Kasumi-1 (cell line): ENCODE results near the gene JAZF1.
"Not testable (repeated sequence)": the region's sequence is repeated elsewhere in the genome, so short reads cannot be mapped to it uniquely, and the experiment has no call there.

Experiments used
- DNase-seq, 2 experiments: peaks; one replicate each; lab custom pipeline; 2025; lab: John Stamatoyannopoulos, UW

The JAZF1 gene

DNA sequence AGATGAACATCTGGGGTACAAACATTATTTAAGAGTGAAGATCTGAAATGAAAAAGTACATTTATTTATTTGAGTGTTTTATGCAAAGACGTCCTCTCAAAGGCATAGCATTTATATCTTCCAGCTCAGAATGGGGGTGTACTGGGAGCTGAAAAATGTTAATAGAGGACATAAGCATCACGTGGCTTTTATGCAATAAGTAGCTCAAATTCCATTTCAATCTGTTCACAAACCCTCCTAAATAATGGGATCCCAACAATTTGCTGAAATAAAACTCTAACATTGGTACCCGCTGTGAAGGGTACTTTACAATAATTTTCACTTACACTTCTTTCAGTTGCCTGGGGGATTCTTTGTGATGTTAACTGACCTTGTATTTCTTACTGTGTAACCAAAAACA lies 268.7 kb downstream of the JAZF1 start:
- no peak for DNase-seq

DNA sequence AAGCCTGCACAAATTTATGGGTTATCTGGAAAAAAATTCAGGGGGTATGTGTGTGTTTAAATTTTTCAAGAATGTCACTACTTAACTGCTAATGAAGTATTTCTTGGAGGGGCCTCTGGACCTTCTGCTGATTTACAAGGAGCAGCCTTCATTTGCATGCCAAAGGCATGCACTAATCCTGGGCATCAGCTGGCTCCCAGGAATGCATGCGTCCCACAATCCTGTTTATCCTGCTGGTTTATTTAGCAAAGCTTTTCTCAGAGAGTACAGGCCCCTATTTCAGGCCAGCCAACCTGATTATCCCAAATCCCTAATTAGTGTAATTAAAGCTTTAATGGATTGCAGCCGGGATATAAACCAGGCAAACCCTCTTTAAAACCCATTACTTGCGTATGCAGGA lies 270.3 kb downstream of the JAZF1 start:
- DNase-seq: no peak

DNA sequence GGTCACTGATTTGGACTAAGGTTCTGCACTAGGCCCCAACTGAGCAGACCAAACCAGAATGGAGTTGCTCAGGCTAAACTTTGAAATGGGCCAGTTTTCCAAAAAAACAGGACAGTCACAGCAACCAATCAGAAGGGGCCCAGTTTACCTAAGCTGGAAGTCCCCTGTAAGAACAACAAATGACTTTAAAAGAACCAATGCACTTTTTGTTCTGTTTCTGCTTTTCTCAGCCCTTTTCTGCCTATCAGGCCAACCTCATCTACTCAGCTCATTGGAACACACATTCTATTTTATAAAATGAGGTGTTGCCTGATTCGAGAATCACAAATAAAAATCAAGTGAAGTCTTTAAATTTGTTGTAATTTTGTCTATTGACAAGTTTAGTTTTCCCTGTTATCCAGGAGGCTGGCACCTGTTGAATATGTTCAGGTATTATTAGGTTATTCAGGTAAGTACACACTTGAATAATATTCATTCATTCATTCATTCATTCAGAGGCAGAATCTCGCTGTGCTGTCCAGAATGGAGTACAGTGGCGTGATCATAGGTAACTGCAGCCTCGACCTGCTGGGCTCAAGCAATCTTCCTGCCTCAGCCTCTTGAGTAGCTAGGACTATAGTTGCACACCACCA lies 271.9 kb downstream of the JAZF1 start:
- no peak for DNase-seq

DNA sequence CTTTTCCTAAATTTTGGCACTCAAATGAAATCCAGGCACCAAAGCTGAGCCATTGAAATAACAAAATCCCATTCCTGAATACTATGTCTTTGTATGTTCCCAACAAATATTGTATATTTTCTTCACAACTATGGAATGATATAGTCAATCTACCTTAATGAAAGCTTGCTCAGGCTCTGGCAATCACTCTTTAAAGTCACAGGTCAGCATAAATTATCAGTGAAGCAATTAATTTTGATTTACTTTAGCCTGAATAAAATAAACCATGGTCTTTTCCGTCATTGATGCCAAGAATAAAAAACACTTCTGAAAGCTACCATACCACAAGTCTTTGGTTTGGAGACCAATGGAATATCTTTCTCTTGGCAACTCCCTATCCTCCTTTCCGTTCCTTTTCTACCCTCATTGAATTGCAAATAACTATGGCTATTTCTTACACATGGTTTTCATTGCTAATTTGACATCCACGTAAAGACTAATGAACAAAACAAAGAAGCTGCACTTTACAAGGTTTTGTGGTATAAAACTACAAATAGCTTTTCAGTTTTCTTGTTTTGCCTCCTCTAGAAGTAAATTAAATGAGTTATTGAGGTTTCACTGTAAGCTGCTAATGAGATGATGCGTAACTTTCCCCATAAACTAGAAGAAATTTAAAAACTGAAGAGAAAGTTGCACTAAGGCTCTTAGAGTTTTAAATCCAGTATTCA lies 274.1 kb downstream of the JAZF1 start:
- no peak for DNase-seq

DNA sequence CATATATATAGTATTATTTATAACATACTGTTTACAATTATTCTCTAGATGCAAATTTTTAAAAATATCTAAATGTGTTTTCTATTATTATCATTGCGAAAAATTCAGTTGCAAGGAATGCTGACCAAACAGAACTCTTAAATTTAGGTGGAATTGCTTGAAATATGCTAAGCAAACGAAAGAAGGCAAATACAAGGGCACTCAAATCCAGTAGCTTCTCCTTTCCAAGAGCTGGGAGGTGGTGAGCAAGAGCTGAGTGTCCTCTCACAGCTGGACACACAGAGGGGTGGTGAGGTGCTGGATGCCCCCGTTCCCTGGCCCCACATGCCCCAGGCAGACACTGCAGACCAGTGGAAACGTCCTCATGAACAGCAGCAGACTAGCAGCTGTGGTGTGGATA lies 274.6 kb downstream of the JAZF1 start:
- no peak for DNase-seq

DNA sequence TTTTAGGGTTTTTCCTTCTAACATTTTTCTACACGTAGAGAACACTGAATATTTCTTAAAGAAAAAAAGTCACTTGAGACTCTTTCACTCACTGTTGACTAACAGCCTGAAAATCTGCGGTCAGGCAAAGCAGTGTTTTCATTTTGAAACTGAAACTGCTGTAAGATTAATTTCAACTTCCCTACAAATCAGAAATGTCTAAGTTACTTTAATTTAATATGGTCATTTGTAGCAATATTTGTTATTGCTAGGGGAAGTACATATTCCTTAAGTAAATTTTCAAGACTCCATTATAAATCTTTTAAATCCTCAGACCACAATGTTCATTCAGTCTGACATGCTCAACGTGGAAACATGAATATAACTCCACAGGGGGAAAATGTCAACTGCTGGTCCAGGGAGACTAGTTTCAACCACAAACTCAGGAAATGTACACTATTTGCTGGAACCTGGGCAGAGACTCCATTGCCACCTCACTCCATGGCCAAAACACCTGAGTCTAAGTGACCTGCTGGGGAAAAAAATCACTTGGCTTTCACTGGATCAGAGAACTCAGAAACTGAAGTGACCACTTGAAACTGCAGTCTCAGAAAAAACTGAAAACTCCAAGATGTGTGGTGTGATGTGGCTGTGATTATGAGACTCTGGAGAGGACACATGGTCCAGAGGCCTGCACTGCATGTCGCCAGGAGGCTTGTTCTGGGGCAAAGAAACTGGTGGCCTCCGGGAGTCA lies 279.4 kb downstream of the JAZF1 start:
- DNase-seq: no peak

DNA sequence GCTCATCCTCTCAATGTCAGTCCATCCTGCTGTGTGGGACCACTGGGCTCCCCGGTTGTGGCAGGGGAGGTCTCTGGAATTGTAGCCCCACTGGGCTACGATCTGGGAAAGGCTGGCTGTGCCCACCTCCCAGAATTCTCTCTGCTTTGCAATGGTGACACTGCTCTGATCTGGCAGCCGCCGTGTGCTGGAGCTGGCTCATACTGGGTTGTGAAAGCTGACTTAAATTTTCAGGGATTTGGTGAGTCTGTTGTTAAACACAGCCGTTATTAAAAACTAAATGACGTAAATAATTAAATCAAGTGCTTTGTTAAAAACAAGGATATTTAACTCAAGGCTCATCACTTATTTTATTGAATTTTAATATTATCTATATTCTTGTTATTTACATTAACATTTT lies 280.6 kb downstream of the JAZF1 start:
- no peak for DNase-seq

DNA sequence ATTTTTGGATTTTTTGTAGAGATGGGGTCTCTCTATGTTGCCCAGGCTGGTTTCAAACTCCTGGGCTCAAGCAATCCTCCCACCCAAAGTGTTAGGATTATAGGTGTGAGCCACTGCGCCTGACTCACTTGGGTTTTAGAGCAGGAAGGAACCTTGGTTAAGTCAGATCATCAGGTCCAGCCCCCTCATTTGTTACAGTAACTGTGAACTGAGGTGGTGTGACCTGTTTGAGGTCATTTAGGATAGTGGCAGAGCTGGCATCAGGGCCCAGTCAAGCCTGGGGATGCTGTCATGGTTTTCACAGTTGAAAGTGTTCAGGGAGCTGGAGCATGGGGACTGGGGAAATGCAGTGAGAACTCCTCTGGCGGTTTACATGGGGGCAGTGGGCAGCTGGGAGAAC lies 281.0 kb downstream of the JAZF1 start:
- no peak for DNase-seq

DNA sequence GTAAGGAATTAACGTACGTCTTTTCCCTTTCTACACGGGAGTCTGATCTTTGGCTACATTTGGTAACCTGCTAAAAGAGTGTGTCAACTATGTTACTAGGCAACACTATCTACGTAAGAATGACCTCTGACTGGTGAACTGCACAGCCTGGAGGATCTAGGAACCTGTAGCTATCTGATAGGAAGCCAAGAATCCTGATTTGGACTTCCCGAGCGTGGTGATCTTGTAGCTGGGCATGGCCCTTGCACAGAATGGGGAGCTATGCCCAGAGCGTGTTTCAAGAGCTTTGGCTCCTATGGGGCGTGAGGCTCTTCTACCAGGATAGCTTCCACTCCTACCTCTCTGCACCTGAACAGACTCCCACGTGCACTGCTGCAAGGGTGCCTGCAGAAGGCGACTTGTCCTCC lies 283.2 kb downstream of the JAZF1 start:
- DNase-seq: no peak

DNA sequence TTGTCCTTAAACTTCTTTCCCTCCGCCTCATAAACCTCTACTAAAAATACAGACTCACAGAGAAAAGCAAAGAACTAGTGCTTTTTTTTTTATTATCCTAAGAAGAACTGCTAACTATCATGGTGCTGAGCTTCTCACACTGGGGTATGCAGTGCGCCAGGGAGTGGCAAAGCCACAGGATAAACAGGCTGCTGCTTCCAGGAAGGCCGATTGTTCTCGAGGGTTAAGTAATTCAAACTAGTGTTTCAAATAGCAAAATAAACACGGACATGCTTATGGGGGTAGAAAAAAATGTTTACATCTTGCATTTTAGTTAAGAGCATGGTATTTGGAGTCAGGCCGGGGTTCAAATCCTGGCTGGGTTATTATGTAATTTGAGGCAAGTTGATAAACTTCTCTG lies 283.6 kb downstream of the JAZF1 start:
- DNase-seq: no peak

DNA sequence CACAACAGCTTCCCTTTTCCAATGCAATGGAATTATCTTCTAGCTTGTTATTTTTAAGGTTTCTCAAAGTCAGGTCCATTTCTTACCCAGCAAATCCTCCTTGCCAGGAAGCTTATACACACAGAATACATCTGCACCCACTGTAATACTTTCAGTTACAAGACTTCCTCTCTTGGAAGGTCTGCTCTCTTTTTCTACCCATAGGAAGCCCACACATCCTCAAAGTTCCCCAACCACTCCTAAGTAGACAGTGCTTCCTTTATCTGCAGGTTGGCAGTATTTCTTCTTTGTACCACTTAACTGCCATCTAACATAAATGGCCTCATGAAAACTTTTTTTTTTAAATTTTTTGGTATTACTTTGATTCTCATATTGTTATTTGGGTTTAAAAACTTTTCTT lies 285.0 kb downstream of the JAZF1 start:
- peak; percentile 88 to 90 for DNase-seq

DNA sequence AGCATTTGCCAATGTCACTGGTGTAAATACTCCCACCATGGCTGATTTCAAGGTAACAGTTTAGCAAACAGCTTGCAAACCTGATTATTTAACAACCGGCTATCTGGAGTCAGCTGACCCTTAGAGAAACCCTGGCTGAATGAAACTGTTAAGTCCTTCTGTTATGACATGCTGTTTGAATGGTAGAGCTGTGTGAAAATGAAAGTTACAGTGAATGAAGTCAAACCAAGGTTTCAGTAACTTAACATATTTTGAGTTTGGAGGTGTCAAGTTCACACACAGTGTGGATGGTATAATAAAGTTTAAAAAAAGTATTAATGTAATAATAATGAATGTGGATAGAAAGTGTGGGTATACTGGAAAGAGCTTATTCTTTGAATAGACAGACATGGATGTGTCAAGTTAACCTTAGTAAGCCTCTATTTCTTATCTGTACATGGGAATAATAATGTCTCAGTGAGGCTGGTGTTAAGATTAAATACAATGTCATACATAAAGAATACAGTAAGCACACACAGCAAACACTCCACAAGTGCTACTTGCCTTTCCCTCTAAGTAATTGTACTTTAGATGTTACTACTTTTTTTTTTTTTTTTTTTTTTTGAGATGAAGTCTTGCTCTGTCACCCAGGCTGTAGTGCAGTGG lies 290.3 kb downstream of the JAZF1 start:
- DNase-seq: no peak

DNA sequence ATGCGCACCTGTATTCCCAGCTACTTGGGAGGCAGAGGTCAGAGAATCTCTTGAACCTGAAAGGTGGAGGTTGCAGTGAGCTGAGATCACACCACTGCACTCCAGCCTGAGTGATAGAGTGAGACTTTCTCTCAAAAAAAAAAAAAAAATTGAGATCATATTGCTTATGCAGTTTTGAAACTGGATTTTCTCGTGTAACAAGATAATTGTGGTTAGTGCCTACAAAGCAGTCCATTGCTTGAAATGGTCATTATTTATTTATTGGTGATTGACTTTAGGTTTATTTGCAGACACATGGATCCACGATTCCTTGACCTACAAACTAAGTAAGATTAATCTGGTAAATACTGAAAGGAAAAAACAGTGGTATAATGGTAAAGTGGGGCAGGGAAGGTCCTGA lies 290.8 kb downstream of the JAZF1 start:
- no peak for DNase-seq

DNA sequence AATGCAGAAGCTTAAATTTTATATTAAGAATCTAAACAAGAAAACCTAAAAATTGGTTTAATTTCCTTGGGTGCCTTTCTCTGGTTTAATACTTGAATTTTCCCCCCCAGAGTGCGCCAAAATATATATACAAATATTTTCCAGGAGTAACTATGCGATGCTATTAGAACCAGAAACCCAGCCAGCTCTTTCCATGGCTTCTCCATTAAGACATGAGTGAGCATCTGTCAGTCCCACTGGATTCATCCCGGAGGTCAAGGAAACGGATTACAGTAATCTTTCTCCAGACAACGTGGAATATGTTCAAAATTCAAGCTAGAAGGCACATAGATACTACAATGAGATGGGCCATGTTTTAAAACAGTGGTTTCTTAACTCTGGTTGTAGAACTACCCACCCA lies 291.9 kb downstream of the JAZF1 start:
- DNase-seq: no peak

DNA sequence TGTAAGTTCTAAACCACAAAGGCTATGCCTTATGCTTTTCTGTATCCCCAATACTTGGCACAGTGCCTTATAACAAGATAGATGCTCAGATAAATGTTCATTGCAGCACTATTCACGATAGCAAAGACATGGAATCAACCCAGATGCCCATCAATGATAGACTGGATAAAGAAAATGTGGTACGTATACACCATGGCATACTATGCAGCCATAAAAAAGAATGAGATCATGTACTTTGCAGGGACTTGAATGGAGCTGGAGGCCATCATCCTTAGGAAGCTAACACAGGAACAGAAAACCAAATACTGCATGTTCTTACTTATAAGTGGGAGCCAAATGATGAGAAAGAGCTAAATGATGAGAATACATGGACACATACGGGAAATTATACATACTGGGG lies 293.9 kb downstream of the JAZF1 start:
- DNase-seq: not testable (repeated sequence)

DNA sequence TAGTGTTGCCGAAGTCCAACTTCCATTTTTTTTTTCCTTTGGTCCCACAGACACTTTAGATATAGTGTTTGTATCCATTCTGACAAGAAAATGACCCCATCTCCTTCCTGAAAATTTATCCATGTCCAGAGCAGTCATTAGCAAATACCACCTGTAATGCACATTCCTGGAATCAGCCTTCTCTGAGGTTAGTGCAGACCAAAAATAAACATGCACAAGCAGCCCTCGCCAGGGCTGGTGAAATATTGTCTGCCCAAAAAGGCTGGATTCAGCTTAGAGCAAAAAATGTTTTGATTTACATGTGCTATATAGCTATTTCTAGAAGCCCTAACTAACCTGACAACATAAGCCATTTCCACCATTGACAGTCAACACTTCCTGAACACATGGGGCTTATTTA lies 294.9 kb downstream of the JAZF1 start:
- no peak for DNase-seq

DNA sequence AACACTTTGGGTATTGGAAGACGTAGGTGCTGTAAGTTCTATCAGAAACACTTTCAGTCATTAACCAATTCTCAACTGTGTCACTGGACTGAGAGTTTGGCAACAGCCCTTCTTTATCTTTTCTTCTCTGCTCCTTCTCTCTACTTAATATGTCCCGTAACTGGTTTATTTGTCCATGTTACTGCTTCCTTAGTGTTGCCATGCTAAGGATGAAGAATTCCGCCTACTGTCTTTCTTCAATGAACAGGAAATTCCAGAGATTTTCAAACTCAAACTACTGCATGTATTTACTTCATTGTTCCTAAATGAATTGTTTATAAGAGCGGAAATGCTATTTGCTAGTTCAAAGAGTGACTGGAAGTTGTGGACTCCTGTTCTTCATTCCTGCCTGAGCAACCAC lies 296.9 kb downstream of the JAZF1 start:
- no peak for DNase-seq

DNA sequence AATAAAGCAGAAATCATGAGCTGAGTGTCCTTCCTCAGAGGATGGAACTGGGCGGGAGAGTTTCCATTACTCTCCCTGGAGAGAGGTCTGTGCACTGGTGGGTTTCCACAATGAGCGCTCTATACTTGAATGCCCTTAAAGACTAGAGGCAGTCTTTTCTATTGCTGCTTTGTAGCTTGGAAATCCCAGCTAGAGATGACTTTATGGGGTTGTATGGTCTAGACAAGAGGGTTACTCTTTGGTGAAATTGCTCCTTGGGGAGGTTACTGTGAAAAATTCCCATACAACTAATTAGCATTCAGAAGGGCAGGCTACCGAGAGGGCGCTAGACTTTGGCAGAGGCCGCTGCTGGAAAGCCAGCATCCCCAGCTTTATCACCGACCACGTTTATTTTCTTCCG lies 303.8 kb downstream of the JAZF1 start:
- no peak for DNase-seq

DNA sequence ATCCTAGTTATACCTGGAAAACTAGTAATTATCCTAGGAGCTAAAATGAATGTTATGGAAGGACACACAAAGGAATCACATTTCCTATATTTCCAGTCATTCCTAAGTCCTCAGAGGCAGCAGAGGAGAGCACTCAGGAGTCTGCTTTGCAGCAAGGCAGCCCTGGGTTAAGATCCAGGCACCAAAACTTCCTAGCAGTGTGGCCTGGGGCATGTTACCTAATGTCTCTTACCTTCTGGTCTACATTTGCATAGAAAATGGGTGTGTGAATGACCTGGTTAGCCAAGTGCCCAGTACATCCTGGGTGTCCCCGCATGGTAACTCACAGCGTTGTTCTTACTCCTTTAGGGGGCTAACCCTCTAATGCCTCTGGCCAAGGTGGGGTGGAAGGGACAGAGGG lies 304.8 kb downstream of the JAZF1 start:
- no peak for DNase-seq

DNA sequence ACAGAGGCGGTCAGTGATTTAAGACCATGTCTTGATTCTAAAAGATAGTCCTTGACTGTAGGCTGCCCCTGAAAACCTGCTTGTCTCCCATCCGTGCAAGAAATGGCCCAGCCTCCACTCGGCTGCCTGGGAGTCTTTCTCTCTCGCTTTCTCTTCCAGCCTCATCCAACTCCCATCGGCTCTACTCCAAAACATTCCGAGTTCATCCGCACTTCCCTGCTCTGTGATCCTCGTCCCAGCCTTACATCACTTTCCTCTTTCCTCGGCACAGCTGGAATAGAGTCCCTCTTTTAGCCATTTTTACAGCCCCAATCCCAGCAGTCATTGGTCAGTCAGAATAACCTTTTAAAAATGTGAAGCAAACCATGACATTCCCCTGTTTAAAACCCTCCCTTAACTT lies 305.5 kb downstream of the JAZF1 start:
- DNase-seq: no peak

DNA sequence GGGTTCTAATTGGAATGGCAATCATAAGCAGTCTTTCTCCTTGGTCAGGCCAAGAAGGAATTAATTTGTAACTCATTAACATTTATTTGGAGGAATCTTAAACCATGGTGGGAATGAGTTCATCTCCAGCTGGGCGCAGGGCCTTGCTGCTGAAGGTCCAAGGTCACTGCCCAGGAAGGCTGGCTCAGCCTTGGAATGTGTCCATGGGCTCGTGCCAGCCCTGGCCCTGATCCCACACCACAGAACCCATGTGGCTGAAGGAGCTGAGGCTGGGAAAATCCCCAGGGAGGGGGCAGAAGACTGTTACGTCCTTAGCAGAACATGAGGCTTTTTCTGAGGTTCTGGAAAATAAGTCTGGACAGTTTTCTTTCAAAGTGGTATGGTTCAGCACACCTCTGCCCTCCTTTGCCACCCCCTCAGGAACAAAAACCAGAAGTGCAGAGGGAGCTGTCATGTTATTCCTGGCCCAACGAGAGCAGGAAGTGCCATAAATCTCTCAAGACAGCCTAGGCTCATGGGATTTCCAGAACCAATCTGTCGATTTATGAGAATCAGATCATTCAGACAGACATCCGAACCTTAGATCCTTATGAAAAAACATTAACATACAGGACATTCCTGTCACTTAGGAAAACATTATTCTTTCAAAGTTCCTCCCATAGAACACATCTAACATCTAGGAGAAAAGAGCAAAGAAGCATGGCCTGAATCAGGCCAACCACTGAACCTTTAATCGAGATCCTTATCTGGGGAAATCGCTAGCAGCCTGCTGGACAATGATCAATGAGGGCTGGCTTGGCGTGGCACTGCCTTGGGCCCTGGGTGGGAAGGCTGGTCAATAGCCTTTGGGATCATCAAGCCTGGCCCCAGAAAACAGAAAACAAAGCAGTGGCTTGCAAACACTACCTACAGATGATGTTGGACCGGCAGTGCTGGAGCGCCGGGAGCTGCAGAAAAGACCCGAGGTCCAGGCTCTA lies 306.3 kb downstream of the JAZF1 start:
- DNase-seq: no peak
